HepG2 (cell line): ENCODE data around the gene MRPL37. TPM values are rescaled to one million over a fixed set of nuclear protein-coding genes. Genes with fewer than 3 reads are reported as not detected.
A peak's percentile ranks its signal among the peaks of the same experiment; 100 is the strongest.

ENCODE experiments used
- ATAC-seq: fragments of 200-7000 bp; cut with Tn5 transposase; 3 replicates; pipeline ENCODE4 v1.9.1; 2020; ENCODE audit warnings: mild to moderate bottlenecking, moderate library complexity
- BruUV-seq: library from RNA; stranded (reverse); fragments of 400-500 nt; replicated peaks from 2 replicates; lab custom pipeline; 2021; lab: Mats Ljungman, UMichigan
- CTCF ChIA-PET: fragments of 300-600 bp; formaldehyde crosslinking; extraction: SDS; loops from one replicate; lab custom pipeline; 2021; ENCODE audit warnings: low total read pairs, inconsistent platforms, low intra/inter-chr PET ratio; lab: Yijun Ruan, JAX
- POLR2A ChIA-PET: fragments of 350-600 bp; sonication (Branson Sonifier 250); formaldehyde crosslinking; loops from one replicate; lab custom pipeline; 2020; ENCODE audit warnings: antibody characterized with exemption, inconsistent platforms; lab: Yijun Ruan, JAX
- DNase-seq: peaks from one replicate; pipeline ENCODE4 v3.0.0-alpha.2; 2015; ENCODE audit warnings: low spot score
- FAIRE-seq: peaks from 3 replicates; lab custom pipeline; 2011; peaks lifted over from hg19 to GRCh38; lab: Jason Lieb, UNC
- H2AFZ ChIP-seq: one replicate; pipeline ENCODE4 v1.6.1; 2011; ENCODE audit warnings: low read length, inconsistent platforms
- H3K27ac ChIP-seq: fragments of 300-600 bp; 3 replicates; pipeline ENCODE4 v1.8.0; 2011; ENCODE audit warnings: mixed run types, mild to moderate bottlenecking, mixed read lengths, low read length, inconsistent platforms; ENCODE audit not compliant: insufficient read depth; ENCODE audit errors: extremely low read length
- H3K27me3 ChIP-seq, 2 experiments: fragments of 200-600 bp in 1 of 2; 2 replicates in 1 of 2; 3 replicates in 1 of 2; pipeline versions ENCODE4 v1.6.0 to v1.8.0; 2011; ENCODE audit warnings: low read length in 2 of 2, mild to moderate bottlenecking in 2 of 2, moderate library complexity in 2 of 2, inconsistent platforms in 1 of 2; ENCODE audit not compliant: insufficient read depth in 2 of 2, control insufficient read depth in 1 of 2
- H3K36me3 ChIP-seq, 2 experiments: fragments of 200-600 bp in 1 of 2; replicated peaks in 1 of 2; 2 replicates in 1 of 2; 3 replicates in 1 of 2; pipeline versions ENCODE4 v1.5.1 to v1.8.0; 2011; ENCODE audit warnings: low read length in 2 of 2, inconsistent platforms in 1 of 2; ENCODE audit not compliant: insufficient read depth in 2 of 2, control insufficient read depth in 1 of 2
- H3K4me1 ChIP-seq: 2 replicates; pipeline ENCODE4 v1.5.1; 2012; ENCODE audit warnings: low read length, inconsistent platforms; ENCODE audit not compliant: insufficient read depth
- H3K4me2 ChIP-seq: 2 replicates; pipeline ENCODE4 v1.6.0; 2011; ENCODE audit warnings: low read depth, low read length, inconsistent platforms
- H3K4me3 ChIP-seq, 3 experiments: fragments of 200-600 bp in 1 of 3; sonication (generic), shearing (Covaris generic) in 1 of 3; replicated peaks in 1 of 3; 2 replicates each; pipeline ENCODE4 v1.5.1; 2011 to 2016; ENCODE audit warnings: low read length in 3 of 3, inconsistent platforms in 2 of 3, low read depth in 2 of 3, mild to moderate bottlenecking in 2 of 3, control low read depth in 1 of 3, mixed read lengths in 1 of 3; ENCODE audit not compliant: insufficient read depth in 1 of 3
- H3K79me2 ChIP-seq: one replicate; pipeline ENCODE4 v1.6.1; 2011; ENCODE audit warnings: low read length, inconsistent platforms; ENCODE audit not compliant: insufficient read depth
- H3K9ac ChIP-seq: 2 replicates; pipeline ENCODE4 v1.6.0; 2011; ENCODE audit warnings: mild to moderate bottlenecking, low read depth, low read length, inconsistent platforms; ENCODE audit not compliant: insufficient read depth
- H3K9me3 ChIP-seq: 2 replicates; pipeline ENCODE4 v1.5.1; 2012; ENCODE audit warnings: mild to moderate bottlenecking, low read length
- H4K20me1 ChIP-seq: 2 replicates; pipeline ENCODE4 v1.6.0; 2011; ENCODE audit warnings: inconsistent platforms, mild to moderate bottlenecking, low read length, moderate library complexity; ENCODE audit not compliant: insufficient read depth
- HES4 ChIP-seq: sonication (generic); formaldehyde crosslinking; IDR thresholded peaks from 2 replicates; pipeline ENCODE4 v1.9.0; 2021; ENCODE audit warnings: mild to moderate bottlenecking, missing genetic modification reagents, borderline replicate concordance
- HHEX ChIP-seq: IDR thresholded peaks from 2 replicates; pipeline ENCODE4 v1.6.1; 2016; ENCODE audit warnings: control low read depth
- KLF16 ChIP-seq, 2 experiments: sonication (generic) in 1 of 2; formaldehyde crosslinking in 1 of 2; IDR thresholded peaks; 2 replicates each; pipeline versions ENCODE4 v1.6.1 to v1.8.0; 2016 to 2023; ENCODE audit warnings: missing genetic modification reagents in 2 of 2, missing compliant biosample characterization in 1 of 2
- KMT2A ChIP-seq: sonication (generic); formaldehyde crosslinking; IDR thresholded peaks from 2 replicates; pipeline ENCODE4 v1.4.0; 2020; ENCODE audit warnings: missing genetic modification reagents
- PHF8 ChIP-seq: sonication (generic); formaldehyde crosslinking; IDR thresholded peaks from 2 replicates; pipeline ENCODE4 v1.5.0; 2020; ENCODE audit warnings: missing genetic modification reagents
- POLR2G ChIP-seq: fragments of 200-400 bp; formaldehyde crosslinking; IDR thresholded peaks from 2 replicates; pipeline ENCODE4 v1.6.1; 2018; ENCODE audit warnings: mild to moderate bottlenecking, low read depth, low read length, moderate library complexity
- SIN3B ChIP-seq: fragments of 150-350 bp; IDR thresholded peaks from 2 replicates; pipeline ENCODE4 v1.6.1; 2014; ENCODE audit warnings: low read length
- WGBS: methylation state at CpG from one replicate; pipeline ENCODE4 v1.1.6; 2017; ENCODE audit warnings: low lambda C conversion rate; 5-methylcytosine and 5-hydroxymethylcytosine counted together
- in situ Hi-C: cut with HindIII; loops from 2 replicates; pipeline ENCODE4 v1.10.0; 2017; ENCODE audit warnings: low pct_unique_long_range_greater_than_20kb; ENCODE audit not compliant: extremely low pct_ligation_motif_present
- intact Hi-C: fragments of 100-400 bp; cut with micrococcal nuclease; formaldehyde crosslinking; loops from one replicate; pipeline ENCODE4 v1.10.0; 2022; ENCODE audit not compliant: unreplicated experiment
- polyA plus RNA-seq, 8 experiments: library from polyadenylated mRNA; depleted of rRNA in 3 of 8; stranded (reverse) in 7 of 8; unstranded in 1 of 8; fragments of >200 nt; fragmentation: Illumina TruSeq in 4 of 8; extraction: Trizol in 4 of 8; gene quantifications; 2 replicates each; pipeline versions ENCODE4 v1.2.1 to v1.2.3, GENCODE V29; 2011 to 2016; ENCODE audit warnings: low read depth in 4 of 8, missing spikeins in 1 of 8, mixed read lengths in 1 of 8; ENCODE audit not compliant: insufficient read depth in 1 of 8
- total RNA-seq, 5 experiments: library from RNA; depleted of rRNA; stranded (reverse); fragments of >200 nt; fragmentation: Illumina TruSeq; extraction: Trizol; gene quantifications; 2 replicates each; pipeline ENCODE4 v1.2.3, GENCODE V29; 2016; ENCODE audit warnings: low read depth in 1 of 5
- TF ChIP-seq, protein P1 (sequence below): conservative IDR thresholded peaks from 2 replicates; pipeline ENCODE4 v1.6.1; 2018; ENCODE audit warnings: missing genetic modification reagents
- TF ChIP-seq, protein P2 (sequence below): sonication (generic); formaldehyde crosslinking; IDR thresholded peaks from 2 replicates; pipeline ENCODE4 v1.4.0; 2020; ENCODE audit warnings: mild to moderate bottlenecking, missing genetic modification reagents
- TF ChIP-seq, protein P3 (sequence below): sonication (generic); formaldehyde crosslinking; IDR thresholded peaks from 2 replicates; pipeline ENCODE4 v1.9.0; 2021; ENCODE audit warnings: missing genetic modification reagents, mild to moderate bottlenecking, borderline replicate concordance

The MRPL37 gene
- total and polyA plus RNA-seq, 2 of the 13 experiments (the other 11 are each of a cell fraction or from before 2014, with no cell fraction given) = 31.7 to 127 TPM

DNA sequence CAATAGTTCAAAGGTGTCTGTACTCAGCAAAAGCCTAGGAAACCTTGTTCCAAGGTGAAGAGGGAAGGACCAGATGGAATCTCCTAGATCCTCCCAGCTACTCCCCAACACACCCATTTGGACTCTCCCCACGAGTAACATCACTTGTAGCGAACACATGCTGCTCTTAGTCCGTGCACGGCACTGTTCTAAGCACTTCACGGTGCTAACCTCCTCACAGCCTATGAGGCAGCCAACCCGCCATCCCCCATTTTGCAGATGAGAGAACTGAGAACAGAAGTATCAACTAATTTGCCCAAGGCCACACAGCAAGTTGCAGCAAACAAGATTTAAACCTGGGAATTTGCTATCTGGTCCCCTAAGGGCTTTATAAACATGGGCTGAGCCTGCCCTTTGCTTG, 24.3 kb downstream of the MRPL37 start:
- ChIA-PET CTCF (no interaction called here), POLR2A (no interaction called here)
- FAIRE-seq (no peak), ATAC-seq (no peak), DNase-seq (no peak)
- no peaks in the 10 kb centered on the region for H4K20me1 ChIP-seq
- no peaks in the 10 kb centered on the region for H3K9me3 ChIP-seq
- H3K36me3 ChIP-seq = peaks cover 5 to 22% of the 10 kb centered on the region in 2 experiments; a peak in 3 of 5 replicates
- H2AFZ ChIP-seq = no peak overlapping the region
- H3K4me2 ChIP-seq = no peak overlapping the region
- in situ Hi-C loops (no loop called here), intact Hi-C loops (no loop called here)
- H3K79me2 ChIP-seq = no peaks in the 10 kb centered on the region
- peaks cover 22% of the 10 kb centered on the region for H3K4me1 ChIP-seq
- H3K9ac ChIP-seq = no peak overlapping the region
- H3K4me3 ChIP-seq = no peak overlapping the region
- H3K27me3 ChIP-seq = no peaks in the 10 kb centered on the region
- no peak overlapping the region for H3K27ac ChIP-seq
- WGBS = 84% methylated on average over 6 of the region's 6 CpGs
- 0 out of 2 replicates have a peak, but pooled peaks have one; percentile 23 for TF ChIP-seq POLR2G
- TF ChIP-seq, protein P1, sequence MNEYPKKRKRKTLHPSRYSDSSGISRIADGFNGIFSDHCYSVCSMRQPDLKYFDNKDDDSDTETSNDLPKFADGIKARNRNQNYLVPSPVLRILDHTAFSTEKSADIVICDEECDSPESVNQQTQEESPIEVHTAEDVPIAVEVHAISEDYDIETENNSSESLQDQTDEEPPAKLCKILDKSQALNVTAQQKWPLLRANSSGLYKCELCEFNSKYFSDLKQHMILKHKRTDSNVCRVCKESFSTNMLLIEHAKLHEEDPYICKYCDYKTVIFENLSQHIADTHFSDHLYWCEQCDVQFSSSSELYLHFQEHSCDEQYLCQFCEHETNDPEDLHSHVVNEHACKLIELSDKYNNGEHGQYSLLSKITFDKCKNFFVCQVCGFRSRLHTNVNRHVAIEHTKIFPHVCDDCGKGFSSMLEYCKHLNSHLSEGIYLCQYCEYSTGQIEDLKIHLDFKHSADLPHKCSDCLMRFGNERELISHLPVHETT (CRISPR knock-in tag) = no peak
- no TSS peak for BruUV-seq

DNA sequence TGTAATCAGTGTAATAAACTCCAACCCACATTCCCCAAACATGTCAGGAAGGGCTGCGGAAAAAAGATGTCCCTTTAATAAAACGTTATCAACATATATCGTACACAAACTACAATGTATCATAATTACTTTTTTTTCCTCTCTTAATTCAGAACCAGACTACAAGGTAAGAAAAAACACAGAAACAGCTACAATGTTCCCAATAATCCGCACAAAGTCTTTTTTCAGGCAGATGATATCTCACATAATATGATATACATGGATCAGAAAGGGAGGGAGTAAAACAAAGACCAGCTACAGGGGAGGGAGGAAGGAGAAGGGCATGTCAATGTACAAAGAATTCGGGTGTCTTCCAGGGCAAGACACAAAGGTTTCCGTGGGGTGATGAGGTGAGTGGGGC, 25.4 kb downstream of the MRPL37 start:
- H3K4me3 ChIP-seq = no peak overlapping the region
- H3K4me1 ChIP-seq = peaks cover 11% of the 10 kb centered on the region
- no peak for DNase-seq
- H3K36me3 ChIP-seq = peaks cover 2 to 17% of the 10 kb centered on the region in 2 experiments; a peak in 2 of 5 replicates
- no peaks in the 10 kb centered on the region for H4K20me1 ChIP-seq
- no peaks in the 10 kb centered on the region for H3K9me3 ChIP-seq
- ChIA-PET POLR2A (no interaction called here), CTCF (no interaction called here)
- H3K79me2 ChIP-seq = no peaks in the 10 kb centered on the region
- BruUV-seq = no TSS peak
- TF ChIP-seq HES4 (no peak), PHF8 (CRISPR knock-in tag) (no peak), HHEX (no peak), KLF16 (CRISPR knock-in tag; IDR thresholded peaks at IDR 0.05) (no peak), SIN3B (no peak), KMT2A (CRISPR knock-in tag) (no peak)
- TF ChIP-seq, protein P2, sequence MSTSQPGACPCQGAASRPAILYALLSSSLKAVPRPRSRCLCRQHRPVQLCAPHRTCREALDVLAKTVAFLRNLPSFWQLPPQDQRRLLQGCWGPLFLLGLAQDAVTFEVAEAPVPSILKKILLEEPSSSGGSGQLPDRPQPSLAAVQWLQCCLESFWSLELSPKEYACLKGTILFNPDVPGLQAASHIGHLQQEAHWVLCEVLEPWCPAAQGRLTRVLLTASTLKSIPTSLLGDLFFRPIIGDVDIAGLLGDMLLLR = no peak
- TF ChIP-seq, protein P3, sequence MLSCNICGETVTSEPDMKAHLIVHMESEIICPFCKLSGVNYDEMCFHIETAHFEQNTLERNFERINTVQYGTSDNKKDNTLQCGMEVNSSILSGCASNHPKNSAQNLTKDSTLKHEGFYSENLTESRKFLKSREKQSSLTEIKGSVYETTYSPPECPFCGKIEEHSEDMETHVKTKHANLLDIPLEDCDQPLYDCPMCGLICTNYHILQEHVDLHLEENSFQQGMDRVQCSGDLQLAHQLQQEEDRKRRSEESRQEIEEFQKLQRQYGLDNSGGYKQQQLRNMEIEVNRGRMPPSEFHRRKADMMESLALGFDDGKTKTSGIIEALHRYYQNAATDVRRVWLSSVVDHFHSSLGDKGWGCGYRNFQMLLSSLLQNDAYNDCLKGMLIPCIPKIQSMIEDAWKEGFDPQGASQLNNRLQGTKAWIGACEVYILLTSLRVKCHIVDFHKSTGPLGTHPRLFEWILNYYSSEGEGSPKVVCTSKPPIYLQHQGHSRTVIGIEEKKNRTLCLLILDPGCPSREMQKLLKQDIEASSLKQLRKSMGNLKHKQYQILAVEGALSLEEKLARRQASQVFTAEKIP (CRISPR knock-in tag) = no peak
- H2AFZ ChIP-seq = no peak overlapping the region
- H3K27me3 ChIP-seq = no peaks in the 10 kb centered on the region
- no peak for ATAC-seq
- in situ Hi-C loops (no loop called here), intact Hi-C loops (no loop called here)
- no peak overlapping the region for H3K9ac ChIP-seq
- FAIRE-seq = no peak
- WGBS = 95% methylated on average over 6 of the region's 6 CpGs
- H3K4me2 ChIP-seq = no peak overlapping the region
- H3K27ac ChIP-seq = no peak overlapping the region
